NCI-H2196 (cell line): ENCODE measurements around the gene ZNF774.
A peak's percentile ranks its signal among the peaks of the same experiment; 100 is the strongest.
"Not testable (repeated sequence)": the region's sequence is repeated elsewhere in the genome, so short reads cannot be mapped to it uniquely, and the experiment has no call there.

ENCODE experiments used
- DNase-seq: peaks from one replicate; lab custom pipeline; 2025; ENCODE audit not compliant: unreplicated experiment; lab: John Stamatoyannopoulos, UW

Gene ZNF774

GRCh38 chr15:90352107-90352893 is at the start of gene ZNF774:
Gene ZNF774 (plus strand): TSS chr15:90352284. CDS start chr15:90354661, 2,377 bp downstream.
- peak; percentile 84 for DNase-seq

DNA sequence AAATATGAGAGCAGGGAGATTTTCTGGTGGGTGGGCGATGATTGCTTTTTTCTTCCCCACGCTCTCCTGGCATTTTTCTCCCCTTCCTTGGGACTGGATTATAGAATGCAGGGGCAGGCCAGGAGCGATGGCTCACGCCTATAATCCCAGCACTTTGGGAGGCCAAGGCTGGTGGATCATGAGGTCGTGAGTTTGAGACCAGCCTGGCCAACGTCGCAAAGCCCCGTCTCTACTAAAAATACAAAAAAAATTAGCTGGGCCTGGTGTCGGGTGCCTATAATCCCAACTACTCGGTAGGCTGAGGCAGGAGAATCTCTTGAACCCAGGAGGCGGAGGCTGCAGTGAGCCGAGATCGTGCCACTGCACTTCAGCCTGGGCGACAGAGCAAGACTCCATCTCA is 46.7 kb upstream of the ZNF774 start:
- not testable (repeated sequence) for DNase-seq

GRCh38 chr15:90305932-90306331 is 46.2 kb upstream of the ZNF774 start:
- no peak for DNase-seq

DNA sequence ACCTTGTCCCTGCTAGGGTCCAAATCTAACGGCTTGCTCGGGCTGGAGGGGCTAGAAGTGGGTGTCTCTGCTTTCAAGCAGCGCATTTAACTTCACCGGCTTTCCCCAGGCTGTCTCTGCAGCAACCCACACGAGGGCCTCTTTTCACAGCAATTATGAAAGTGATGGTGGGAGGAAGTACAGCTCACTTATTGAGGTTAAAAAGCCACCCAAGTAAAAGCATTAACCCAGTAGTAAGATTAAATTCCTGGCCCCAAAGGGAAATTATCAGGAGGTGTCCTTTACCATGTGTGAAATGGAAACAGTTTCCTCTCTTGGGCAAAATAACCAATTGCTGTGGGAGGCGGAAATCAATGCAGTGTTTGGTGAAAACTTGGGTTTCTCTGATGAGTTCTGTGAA is 45.5 kb upstream of the ZNF774 start:
- no peak for DNase-seq

- DNase-seq, result no peak
These were observed 44.4 kb upstream of the ZNF774 start for GRCh38 chr15:90307661-90308060.

DNA sequence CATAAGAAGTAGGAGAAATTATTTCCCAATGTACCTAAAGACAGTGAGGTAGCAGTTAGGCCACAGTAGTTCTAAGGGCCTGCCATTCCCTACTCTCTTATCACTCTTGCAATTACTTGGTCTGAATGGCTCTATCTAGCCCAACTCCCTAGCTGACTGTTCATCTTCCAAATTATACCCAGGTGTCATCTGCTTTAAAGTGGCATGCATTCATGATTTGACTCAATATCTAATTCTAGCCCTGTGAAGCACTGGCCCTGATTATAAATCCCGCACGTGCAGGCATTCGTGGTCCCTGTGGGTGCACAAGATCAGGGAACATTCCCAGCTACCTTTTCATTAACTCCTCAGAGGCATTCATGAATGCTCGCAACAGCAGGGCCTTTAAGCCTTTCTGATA is 43.1 kb upstream of the ZNF774 start:
- DNase-seq, result no peak

- DNase-seq, result no peak
These were observed 36.7 kb upstream of the ZNF774 start for GRCh38 chr15:90315278-90315982.

- DNase-seq, result no peak
These were observed 35.9 kb upstream of the ZNF774 start for GRCh38 chr15:90316139-90316538.

DNA sequence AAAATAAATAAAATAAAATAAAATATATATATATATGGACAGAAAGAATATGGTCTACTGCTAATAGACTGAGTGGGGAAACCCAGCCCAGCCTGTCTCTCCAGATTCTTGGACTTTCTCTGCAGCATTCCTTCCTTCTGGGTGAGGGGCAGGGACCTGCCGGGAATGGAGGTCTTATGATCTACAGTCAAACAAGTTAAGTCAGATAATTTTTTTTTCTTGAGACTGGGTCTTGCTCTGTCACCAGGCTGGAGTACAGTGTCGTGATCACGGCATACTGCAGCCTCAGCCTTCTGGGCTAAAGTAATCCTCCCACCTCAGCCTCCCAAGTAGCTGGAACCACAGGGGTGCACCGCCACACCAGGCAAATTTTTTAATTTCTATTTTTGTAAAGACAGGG is 33.5 kb upstream of the ZNF774 start:
- no peak for DNase-seq

GRCh38 chr15:90320062-90320884 is 31.8 kb upstream of the ZNF774 start:
- DNase-seq, result peak; percentile 71

DNA sequence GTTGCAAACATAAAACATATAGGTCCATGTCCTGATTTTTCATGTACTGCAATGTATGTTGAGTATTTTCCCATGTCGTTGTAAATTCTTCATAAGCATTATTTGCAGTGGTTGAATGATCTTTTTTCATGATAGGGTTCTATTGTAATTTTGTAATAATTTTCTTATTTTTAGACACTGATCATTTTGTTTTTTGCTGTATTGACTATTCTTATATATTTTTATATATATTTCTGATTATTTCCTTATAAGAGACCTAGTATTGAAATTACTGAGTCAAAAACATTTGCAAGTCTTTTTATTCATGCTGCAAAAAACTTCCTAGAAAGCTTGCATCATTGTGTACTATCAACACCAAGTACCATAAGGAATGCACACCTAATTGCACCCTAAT is 31.2 kb upstream of the ZNF774 start:
- no peak for DNase-seq

GRCh38 chr15:90322538-90322937 is 29.5 kb upstream of the ZNF774 start:
- peak; percentile 6 for DNase-seq

DNA sequence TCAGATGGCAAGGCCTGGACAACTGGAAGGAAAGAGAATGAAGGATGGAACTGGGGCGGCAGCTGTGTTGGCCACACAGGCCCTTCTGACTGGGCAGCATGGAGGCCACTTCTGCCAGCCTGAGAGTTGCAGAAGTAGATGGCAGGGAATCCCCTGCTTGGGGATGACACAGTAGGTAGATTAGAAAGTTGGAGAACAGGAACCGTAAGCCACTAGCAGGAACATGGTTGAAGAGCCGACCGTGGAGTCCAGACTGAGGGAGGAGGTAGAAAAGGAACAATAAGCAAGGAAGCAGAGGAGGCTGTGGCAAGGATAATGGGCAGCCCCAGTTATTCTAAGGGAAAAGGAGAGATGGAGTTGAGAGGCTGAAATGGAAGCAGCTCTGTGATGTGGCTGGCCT is 26.4 kb upstream of the ZNF774 start:
- no peak for DNase-seq

GRCh38 chr15:90326441-90326840 is 25.6 kb upstream of the ZNF774 start:
- DNase-seq, result no peak

DNA sequence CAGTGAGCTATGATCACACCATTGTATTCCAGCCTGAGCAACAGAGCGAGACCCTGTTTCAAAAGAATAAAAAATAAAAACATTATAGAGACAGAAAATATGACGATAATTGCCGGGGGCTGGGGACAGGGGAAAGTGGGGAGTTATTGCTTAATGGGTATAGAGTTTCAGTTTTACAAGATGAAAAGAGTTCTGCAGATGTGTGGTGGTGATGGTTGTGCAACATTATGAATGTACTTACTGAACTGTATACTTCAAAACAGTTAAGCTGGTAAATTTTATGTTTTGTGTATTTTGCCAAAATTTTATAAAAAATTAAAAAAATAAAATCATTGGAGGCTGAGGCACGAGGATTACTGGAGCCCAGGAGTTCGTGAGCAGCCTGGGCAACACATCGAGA is 24.8 kb upstream of the ZNF774 start:
- no peak for DNase-seq

DNA sequence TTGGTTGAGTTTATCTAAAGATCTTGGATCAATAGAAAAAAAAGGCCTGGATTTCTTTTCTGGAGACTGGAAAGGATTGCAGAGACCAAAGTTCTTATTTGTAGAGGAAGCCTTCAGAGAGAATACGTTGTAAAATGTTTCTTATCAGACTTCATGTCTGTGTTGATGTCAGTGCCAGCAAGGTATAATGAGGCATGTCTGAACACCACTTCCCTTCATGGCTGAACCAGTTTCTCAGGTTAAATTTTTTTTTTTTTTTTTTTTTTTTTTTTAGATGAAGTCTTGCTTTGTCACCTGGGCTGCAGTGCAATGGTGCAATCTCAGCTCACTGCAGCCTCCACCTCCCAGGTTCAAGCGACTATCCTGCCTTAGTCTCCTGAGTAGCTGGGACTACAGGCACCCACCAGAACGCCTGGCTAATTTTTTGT is 17.8 kb upstream of the ZNF774 start:
- no peak for DNase-seq

DNA sequence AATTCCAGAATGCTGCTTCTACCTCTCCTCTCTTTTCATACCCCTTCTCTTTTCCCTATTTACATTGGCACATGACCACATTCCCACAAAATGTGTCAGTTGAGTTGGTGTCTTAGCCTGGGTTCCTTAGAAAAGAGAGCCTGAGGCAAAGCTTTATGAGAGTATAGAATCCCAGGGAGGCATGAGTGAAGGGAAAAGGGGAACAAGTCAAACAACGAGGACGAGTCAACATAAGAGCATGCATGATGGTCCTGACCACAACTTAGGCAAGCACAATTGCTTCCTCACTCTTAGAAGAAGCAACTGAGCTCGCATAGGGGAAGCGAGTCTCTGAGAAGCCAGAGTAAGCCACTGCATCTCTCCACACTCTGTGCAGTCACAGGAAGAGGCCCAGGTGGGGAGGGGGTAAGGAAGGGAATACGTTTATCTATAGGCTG is 15.4 kb upstream of the ZNF774 start:
- DNase-seq, result no peak

- DNase-seq, result no peak
These were observed 14.8 kb upstream of the ZNF774 start for GRCh38 chr15:90337256-90337655.

DNA sequence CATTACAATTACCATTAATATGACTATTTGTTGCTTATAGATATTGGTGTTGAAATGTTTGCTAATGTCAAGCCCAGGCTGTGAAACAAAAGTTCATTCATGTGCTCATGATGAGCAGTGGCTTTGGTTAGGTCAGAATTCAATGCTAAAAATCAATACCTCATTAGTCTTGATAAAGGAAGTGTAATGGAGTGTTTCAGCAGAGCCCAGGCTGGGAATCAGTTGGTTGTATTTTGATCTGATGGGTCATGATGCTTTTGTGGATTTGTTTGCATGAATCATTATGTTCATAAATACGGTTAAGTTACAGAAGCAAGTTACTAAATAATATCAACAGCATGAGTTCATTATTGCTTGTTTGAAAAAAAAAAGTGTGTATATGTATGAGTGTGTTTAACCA is 13.6 kb upstream of the ZNF774 start:
- DNase-seq, result no peak

DNA sequence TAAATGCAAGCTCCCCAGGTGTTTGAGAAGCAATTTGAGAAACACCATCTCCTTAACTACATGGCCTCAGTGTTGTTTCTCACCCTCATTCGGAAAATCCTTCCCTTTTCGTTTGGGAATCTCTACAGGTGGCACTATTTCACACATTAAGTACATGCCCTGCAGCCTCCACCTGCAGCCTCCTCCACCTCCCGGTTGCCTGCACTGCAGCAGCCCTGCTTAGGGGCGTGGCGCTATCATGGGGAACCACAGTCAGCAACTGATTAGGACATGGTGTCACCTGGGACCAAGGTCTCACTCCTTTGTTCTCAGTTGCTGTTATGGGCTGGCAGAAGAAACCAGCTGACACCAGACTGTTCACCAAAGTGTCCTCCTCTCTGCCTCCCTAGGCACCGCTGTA is 11.7 kb upstream of the ZNF774 start:
- DNase-seq, result no peak

DNA sequence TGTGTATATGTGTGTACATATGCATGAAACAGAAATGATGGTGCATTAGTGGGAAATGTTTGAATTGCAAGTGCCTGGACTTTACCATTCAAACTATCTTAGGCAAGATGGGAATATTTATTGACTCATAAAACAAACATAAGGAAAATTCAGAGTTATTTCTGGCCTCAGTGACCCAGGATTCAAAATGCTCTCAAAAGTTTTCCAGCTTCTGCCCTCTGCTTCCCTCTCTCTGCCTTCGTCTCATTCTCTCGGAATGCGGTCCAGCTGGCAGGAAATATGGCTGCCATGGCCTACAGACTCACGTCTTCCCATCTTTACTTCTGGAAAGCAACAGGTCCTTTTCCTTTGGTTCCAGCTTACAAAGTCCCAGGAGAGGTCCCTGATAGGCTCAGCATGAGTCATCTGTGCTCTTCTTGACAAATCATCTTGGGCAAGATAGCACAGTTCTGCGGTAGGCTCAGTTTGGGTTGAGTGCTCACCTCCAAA is 8.7 kb upstream of the ZNF774 start:
- DNase-seq, result no peak
